H1 (cell line): Measurements from ENCODE around the gene SGCD. TPM values are rescaled to one million over a fixed set of nuclear protein-coding genes. Genes with fewer than 3 reads are reported as not detected.

Source experiments
- CTCF ChIA-PET: fragments of 300-600 bp; sonication (Branson Sonifier 250); formaldehyde crosslinking; loops from one replicate; lab custom pipeline; 2021; ENCODE audit not compliant: partially characterized antibody; lab: Charles Lee
- POLR2A ChIA-PET: fragments of 300-600 bp; sonication (Branson Sonifier 250); formaldehyde crosslinking; loops from one replicate; lab custom pipeline; 2021; ENCODE audit warnings: inconsistent platforms; ENCODE audit not compliant: partially characterized antibody; lab: Charles Lee
- DNase-seq, 2 experiments: peaks; one replicate each; pipeline versions ENCODE4 v3.0.0 to v3.0.0-alpha.2; 2010 to 2022; ENCODE audit warnings: low spot score in 2 of 2, low read depth in 1 of 2, mixed read lengths in 1 of 2
- FAIRE-seq: peaks from 2 replicates; lab custom pipeline; 2011; peaks lifted over from hg19 to GRCh38; lab: Jason Lieb, UNC
- H2AFZ ChIP-seq: 2 replicates; pipeline ENCODE4 v1.8.1; 2012; ENCODE audit warnings: low read length, inconsistent platforms
- H2AK5ac ChIP-seq: 2 replicates; pipeline ENCODE4 v1.6.1; 2013; ENCODE audit warnings: low read depth, low read length
- H2BK120ac ChIP-seq: replicated peaks from 2 replicates; pipeline ENCODE3; 2013; ENCODE audit warnings: low read depth, low read length, inconsistent platforms
- H2BK12ac ChIP-seq: 2 replicates; pipeline ENCODE4 v1.6.1; 2013; ENCODE audit warnings: low read depth, low read length
- H2BK15ac ChIP-seq: 2 replicates; pipeline ENCODE4 v1.6.1; 2013; ENCODE audit warnings: low read length
- H2BK20ac ChIP-seq: 2 replicates; pipeline ENCODE4 v1.6.1; 2013; ENCODE audit warnings: low read length
- H2BK5ac ChIP-seq: 2 replicates; pipeline ENCODE4 v1.6.1; 2013; ENCODE audit warnings: low read depth, low read length
- H3K14ac ChIP-seq: 2 replicates; pipeline ENCODE4 v1.6.1; 2013; ENCODE audit warnings: inconsistent platforms; ENCODE audit not compliant: insufficient read length
- H3K18ac ChIP-seq: 2 replicates; pipeline ENCODE4 v1.6.1; 2013; ENCODE audit warnings: low read length; ENCODE audit errors: extremely low read depth
- H3K23ac ChIP-seq: 2 replicates; pipeline ENCODE4 v1.6.1; 2013; ENCODE audit warnings: inconsistent platforms; ENCODE audit not compliant: insufficient read length
- H3K23me2 ChIP-seq: 2 replicates; pipeline ENCODE4 v1.6.1; 2013; ENCODE audit warnings: low read depth, low read length
- H3K27ac ChIP-seq: 2 replicates; pipeline ENCODE4 v1.6.1; 2011; ENCODE audit warnings: low read depth, low read length, inconsistent platforms
- H3K27me3 ChIP-seq, 4 experiments: replicated peaks in 1 of 4; 1 replicate in 1 of 4; 2 replicates in 3 of 4; pipeline versions ENCODE4 v1.6.1 to v1.8.1; 2011 to 2013; ENCODE audit warnings: low read length in 3 of 4, mild to moderate bottlenecking in 3 of 4, inconsistent platforms in 2 of 4, mixed read lengths in 2 of 4, moderate library complexity in 1 of 4; ENCODE audit not compliant: control insufficient read depth in 3 of 4, insufficient read depth in 3 of 4; ENCODE audit errors: extremely low read depth in 1 of 4
- H3K36me3 ChIP-seq, 4 experiments: 2 replicates each; pipeline versions ENCODE4 v1.6.1 to v1.8.1; 2011 to 2013; ENCODE audit warnings: mild to moderate bottlenecking in 4 of 4, low read length in 3 of 4, moderate library complexity in 2 of 4, control low read depth in 1 of 4, inconsistent platforms in 1 of 4; ENCODE audit not compliant: insufficient read depth in 4 of 4, control insufficient read depth in 2 of 4
- H3K4ac ChIP-seq: replicated peaks from 2 replicates; pipeline ENCODE3; 2013; ENCODE audit warnings: low read length, low read depth, mixed read lengths, inconsistent platforms; ENCODE audit not compliant: insufficient read length
- H3K4me1 ChIP-seq, 4 experiments: replicated peaks in 1 of 4; 1 replicate in 1 of 4; 2 replicates in 3 of 4; pipeline versions ENCODE4 v1.6.1 to v1.8.1; 2011 to 2013; ENCODE audit warnings: low read length in 3 of 4, inconsistent platforms in 2 of 4, mixed read lengths in 1 of 4; ENCODE audit not compliant: insufficient read depth in 4 of 4, control insufficient read depth in 3 of 4
- H3K4me2 ChIP-seq, 2 experiments: 2 replicates each; pipeline versions ENCODE4 v1.6.1 to v1.8.1; 2011 to 2013; ENCODE audit warnings: low read depth in 2 of 2, low read length in 2 of 2, control low read depth in 1 of 2, inconsistent platforms in 1 of 2, mild to moderate bottlenecking in 1 of 2; ENCODE audit not compliant: insufficient read depth in 1 of 2
- H3K4me3 ChIP-seq, 4 experiments: fragments of 200-600, 300-600 bp in 1 of 4; sonication (generic), shearing (Covaris generic), sonication (Bioruptor Twin) in 1 of 4; 2 replicates each; pipeline versions ENCODE4 v1.5.1 to v1.8.1; 2011 to 2016; ENCODE audit warnings: low read length in 4 of 4, low read depth in 3 of 4, control low read depth in 2 of 4, inconsistent platforms in 2 of 4, mild to moderate bottlenecking in 2 of 4, mixed read lengths in 1 of 4, moderate library complexity in 1 of 4; ENCODE audit not compliant: insufficient read depth in 2 of 4; ENCODE audit errors: extremely low read depth in 1 of 4
- H3K56ac ChIP-seq: replicated peaks from 2 replicates; pipeline ENCODE3; 2013; ENCODE audit warnings: low read depth, mild to moderate bottlenecking, mixed read lengths, low read length, inconsistent platforms; ENCODE audit not compliant: insufficient read length
- H3K79me1 ChIP-seq: 2 replicates; pipeline ENCODE4 v1.6.1; 2013; ENCODE audit warnings: low read depth, low read length, control low read depth
- H3K79me2 ChIP-seq, 2 experiments: 2 replicates each; pipeline versions ENCODE4 v1.6.1 to v1.8.1; 2012 to 2013; ENCODE audit warnings: low read length in 2 of 2, mild to moderate bottlenecking in 2 of 2, inconsistent platforms in 1 of 2; ENCODE audit not compliant: insufficient read depth in 2 of 2, control insufficient read depth in 1 of 2
- H3K9ac ChIP-seq, 4 experiments: replicated peaks in 1 of 4; 1 replicate in 1 of 4; 2 replicates in 3 of 4; pipeline versions ENCODE4 v1.6.1 to v1.8.1; 2011 to 2013; ENCODE audit warnings: low read depth in 3 of 4, low read length in 3 of 4, control low read depth in 2 of 4, mild to moderate bottlenecking in 2 of 4, moderate library complexity in 2 of 4, inconsistent platforms in 1 of 4; ENCODE audit errors: extremely low read depth in 1 of 4
- H3K9me3 ChIP-seq, 2 experiments: 2 replicates each; pipeline versions ENCODE4 v1.6.1 to v1.8.1; 2012 to 2013; ENCODE audit warnings: mild to moderate bottlenecking in 2 of 2, moderate library complexity in 2 of 2, control low read depth in 1 of 2, inconsistent platforms in 1 of 2, low read depth in 1 of 2, low read length in 1 of 2, mixed read lengths in 1 of 2; ENCODE audit not compliant: insufficient read depth in 2 of 2
- H4K20me1 ChIP-seq, 2 experiments: replicated peaks in 1 of 2; 2 replicates each; pipeline versions ENCODE3 to v1.8.1; 2011 to 2013; ENCODE audit warnings: inconsistent platforms in 2 of 2, low read length in 2 of 2, mild to moderate bottlenecking in 1 of 2; ENCODE audit not compliant: insufficient read depth in 2 of 2, control insufficient read depth in 1 of 2
- H4K5ac ChIP-seq: 2 replicates; pipeline ENCODE4 v1.6.1; 2013; ENCODE audit warnings: low read length, low read depth, mixed read lengths, inconsistent platforms; ENCODE audit not compliant: insufficient read length
- H4K8ac ChIP-seq: 2 replicates; pipeline ENCODE4 v1.8.0; 2013; ENCODE audit warnings: mild to moderate bottlenecking, moderate library complexity, low read length, inconsistent platforms; ENCODE audit not compliant: insufficient read depth; ENCODE audit errors: extremely low read depth
- H4K91ac ChIP-seq: replicated peaks from 2 replicates; pipeline ENCODE3; 2013; ENCODE audit warnings: low read length, mixed read lengths, inconsistent platforms; ENCODE audit not compliant: insufficient read length
- CREB1 ChIP-seq: IDR thresholded peaks from 2 replicates; pipeline ENCODE4 v1.6.1; 2012; ENCODE audit warnings: inconsistent platforms
- FOSL1 ChIP-seq: IDR thresholded peaks from 2 replicates; pipeline ENCODE4 v1.6.1; 2011; ENCODE audit warnings: mild to moderate bottlenecking, low read depth, low read length, moderate library complexity; ENCODE audit not compliant: insufficient read depth
- WGBS, 2 experiments: shearing (Covaris generic) in 1 of 2; methylation state at CpG; one replicate each; pipeline versions ENCODE4 v1.1.6 to v1.1.7; 2013 to 2015; ENCODE audit warnings: low lambda C conversion rate in 2 of 2, mixed read lengths in 2 of 2, inconsistent platforms in 1 of 2, low coverage in 1 of 2, missing lambda C conversion rate in 1 of 2; ENCODE audit not compliant: insufficient replicate concordance in 2 of 2, insufficient coverage in 1 of 2, insufficient read length in 1 of 2; ENCODE audit errors: extremely low coverage in 1 of 2, missing lambda C conversion rate in 1 of 2; 5-methylcytosine and 5-hydroxymethylcytosine counted together
- polyA plus RNA-seq, 7 experiments: library from polyadenylated mRNA; depleted of rRNA in 3 of 7; stranded (reverse) in 5 of 7; unstranded in 2 of 7; fragments of >200 nt in 5 of 7; fragments of 200-250 nt in 2 of 7; gene quantifications; 1 replicate in 5 of 7; 2 replicates in 1 of 7; 4 replicates in 1 of 7; pipeline versions ENCODE4 v1.2.1 to v1.2.3, GENCODE V29; 2011 to 2013; ENCODE audit warnings: missing spikeins in 2 of 7, mixed read lengths in 2 of 7
- total RNA-seq: library from RNA; stranded (reverse); fragmentation: NEBNext Ultra II Directional; extraction: Animal tissue kit (Norgen Biotek cat#: 25700); gene quantifications from 2 replicates; pipeline ENCODE4 v1.2.1, GENCODE V29; 2021

The SGCD gene
- total and polyA plus RNA-seq, 2 of the 8 experiments (the other 6 are each of a cell fraction or from before 2014, with no cell fraction given) = 0.04 to 0.08 TPM

DNA sequence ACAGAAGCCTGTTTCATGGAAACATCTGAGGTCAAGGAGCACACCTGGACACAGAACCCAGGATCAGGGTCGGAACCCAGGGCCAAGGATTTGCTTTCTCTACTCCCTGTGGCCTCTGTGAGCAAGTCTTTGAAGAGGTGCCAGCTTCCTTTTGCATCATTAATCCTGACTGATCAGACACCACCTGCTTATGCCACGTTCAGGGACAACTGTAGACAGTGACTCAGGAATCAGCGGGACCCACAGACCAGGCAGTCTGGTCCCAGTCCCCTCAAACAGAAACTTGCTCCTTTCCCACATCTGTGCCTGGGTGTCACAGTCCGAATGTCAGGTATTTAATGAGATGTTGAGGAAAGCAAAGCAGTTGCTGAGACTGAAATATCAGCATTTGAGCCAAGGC lies 154.8 kb downstream of the SGCD start:
- H2BK20ac ChIP-seq = no peak overlapping the region
- H4K20me1 ChIP-seq = no peaks in the 10 kb centered on the region
- H4K5ac ChIP-seq = no peak overlapping the region
- ChIA-PET CTCF (no interaction called here), POLR2A (no interaction called here)
- H3K27me3 ChIP-seq = no peaks in the 10 kb centered on the region
- no peak overlapping the region for H2BK5ac ChIP-seq
- H3K27ac ChIP-seq = no peak overlapping the region
- FAIRE-seq = no peak
- H3K23ac ChIP-seq = no peak overlapping the region
- no peaks in the 10 kb centered on the region for H3K4me1 ChIP-seq
- no peaks in the 10 kb centered on the region for H3K36me3 ChIP-seq
- no peaks in the 10 kb centered on the region for H3K9me3 ChIP-seq
- H2BK15ac ChIP-seq = no peak overlapping the region
- H3K56ac ChIP-seq = no peak overlapping the region
- H3K4ac ChIP-seq = no peak overlapping the region
- H3K9ac ChIP-seq = no peak overlapping the region
- no peak overlapping the region for H2AK5ac ChIP-seq
- H3K79me1 ChIP-seq = no peaks in the 10 kb centered on the region
- no peak overlapping the region for H3K18ac ChIP-seq
- H3K4me3 ChIP-seq = no peak overlapping the region
- no peak overlapping the region for H2BK120ac ChIP-seq
- no peaks in the 10 kb centered on the region for H3K79me2 ChIP-seq
- no peak overlapping the region for H2AFZ ChIP-seq
- no peaks in the 10 kb centered on the region for H3K23me2 ChIP-seq
- WGBS, 2 experiments = 71% methylated on average over 4 of the region's 4 CpGs; no CpG with 5 or more reads in 1 of the 2 experiments
- no peak for DNase-seq
- H2BK12ac ChIP-seq = no peak overlapping the region; the same call in 1 of the 2 replicates
- no peak overlapping the region for H4K8ac ChIP-seq
- H4K91ac ChIP-seq = no peak overlapping the region
- H3K14ac ChIP-seq = no peak overlapping the region
- no peak overlapping the region for H3K4me2 ChIP-seq
- TF ChIP-seq CREB1 (no peak), FOSL1 (no peak)
